PC-9 (cell line): ENCODE data around the gene ZDHHC6. TPM values are rescaled to one million over a fixed set of nuclear protein-coding genes. Genes with fewer than 3 reads are reported as not detected.
A peak's percentile ranks its signal among the peaks of the same experiment; 100 is the strongest.

Source experiments
- BruUV-seq: library from RNA; stranded (reverse); fragments of 400-500 nt; replicated peaks from 2 replicates; lab custom pipeline; 2021; lab: Mats Ljungman, UMichigan
- CTCF ChIA-PET: fragments of 300-600 bp; sonication (Branson Sonifier 250); formaldehyde crosslinking; loops from one replicate; lab custom pipeline; 2022; ENCODE audit warnings: antibody characterized with exemption; lab: Charles Lee
- POLR2A ChIA-PET: fragments of 300-600 bp; sonication (Branson Sonifier 250); formaldehyde crosslinking; loops from one replicate; lab custom pipeline; 2022; ENCODE audit warnings: antibody characterized with exemption; ENCODE audit not compliant: unreplicated experiment; lab: Charles Lee
- DNase-seq, 2 experiments: peaks; one replicate each; pipeline versions ENCODE4 v3.0.0 to v3.0.0-alpha.2; 2015 to 2022; ENCODE audit warnings: mixed read lengths in 1 of 2
- H2AFZ ChIP-seq: fragments of 200-600 bp; sonication (generic); 2 replicates; pipeline ENCODE4 v1.8.1; 2017; ENCODE audit warnings: antibody characterized with exemption
- H3F3A ChIP-seq: fragments of 200-600 bp; sonication (generic); 2 replicates; pipeline ENCODE4 v1.8.1; 2017; ENCODE audit warnings: antibody characterized with exemption, mild to moderate bottlenecking, low read depth; ENCODE audit not compliant: insufficient read depth
- H3K27ac ChIP-seq: fragments of 200-600 bp; sonication (generic); 2 replicates; pipeline ENCODE4 v1.6.1; 2016; ENCODE audit warnings: mixed run types
- H3K27me3 ChIP-seq: fragments of 200-600 bp; sonication (generic); 2 replicates; pipeline ENCODE4 v1.6.1; 2016; ENCODE audit warnings: low read depth, mixed run types; ENCODE audit not compliant: insufficient read depth
- H3K36me3 ChIP-seq: fragments of 200-600 bp; sonication (generic); 2 replicates; pipeline ENCODE4 v1.6.1; 2016; ENCODE audit warnings: low read depth, mixed run types
- H3K4me1 ChIP-seq: fragments of 200-600 bp; sonication (generic); replicated peaks from 2 replicates; pipeline ENCODE4 v1.6.1; 2016; ENCODE audit warnings: mixed run types; ENCODE audit not compliant: insufficient read depth
- H3K4me2 ChIP-seq: fragments of 200-600 bp; sonication (generic); 2 replicates; pipeline ENCODE4 v1.6.1; 2017; ENCODE audit warnings: mixed run types
- H3K4me3 ChIP-seq: fragments of 200-600 bp; sonication (generic); 2 replicates; pipeline ENCODE4 v1.6.1; 2016; ENCODE audit warnings: mixed run types
- H3K79me2 ChIP-seq: fragments of 200-600 bp; sonication (generic); 2 replicates; pipeline ENCODE4 v1.6.1; 2017; ENCODE audit warnings: low read depth, mixed run types
- H3K9me2 ChIP-seq: fragments of 200-600 bp; sonication (generic); 2 replicates; pipeline ENCODE4 v1.8.1; 2017; ENCODE audit warnings: mild to moderate bottlenecking; ENCODE audit not compliant: insufficient read depth
- H3K9me3 ChIP-seq: fragments of 200-600 bp; sonication (generic); 2 replicates; pipeline ENCODE4 v1.8.1; 2016; ENCODE audit warnings: low read depth; ENCODE audit not compliant: insufficient read depth
- H4K20me1 ChIP-seq: fragments of 200-600 bp; sonication (generic); 2 replicates; pipeline ENCODE4 v1.8.1; 2017; ENCODE audit not compliant: insufficient read depth
- EZH2 ChIP-seq: fragments of 200-600 bp; sonication (generic); IDR thresholded peaks from 2 replicates; pipeline ENCODE4 v1.8.0; 2017; ENCODE audit warnings: antibody characterized with exemption, low read depth
- intact Hi-C: fragments of 100-400 bp; cut with micrococcal nuclease; formaldehyde crosslinking; loops from one replicate; pipeline ENCODE4 v1.10.0; 2022; ENCODE audit not compliant: unreplicated experiment
- total RNA-seq: library from RNA; stranded (reverse); gene quantifications from 2 replicates; pipeline ENCODE4 v1.2.3, GENCODE V29; 2021
- TF ChIP-seq, protein P1 (sequence below): fragments of 200-600 bp; sonication (generic); conservative IDR thresholded peaks from 2 replicates; pipeline ENCODE4 v1.6.1; 2017; ENCODE audit warnings: mixed run types, antibody characterized with exemption, mild to moderate bottlenecking, moderate library complexity

Gene ZDHHC6
- total RNA-seq, 1 experiment from 2014 or later: 24.2 TPM

DNA sequence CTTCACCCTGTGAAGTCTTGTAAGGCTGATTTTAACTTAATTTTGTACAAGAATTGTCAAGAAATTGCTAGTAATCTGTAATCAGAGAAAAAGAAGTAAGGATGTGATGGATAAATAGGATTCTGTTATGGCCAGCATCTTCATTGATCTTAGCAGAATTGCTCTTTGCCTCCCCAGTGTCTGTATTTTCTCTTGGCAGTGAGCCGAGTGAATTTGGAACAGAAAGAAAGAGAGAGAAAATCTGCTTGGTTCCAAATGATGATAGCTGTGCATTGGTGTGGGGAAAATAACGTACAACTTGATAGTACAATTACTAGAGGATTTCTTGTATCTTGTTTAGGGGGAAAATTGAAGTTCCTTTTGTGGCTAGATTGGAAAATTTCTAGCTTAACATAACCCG, 34.9 kb upstream of the ZDHHC6 start:
- H4K20me1 ChIP-seq: no peaks in the 10 kb centered on the region
- intact Hi-C loops: no loop called here
- POLR2A ChIA-PET: no interaction called here

DNA sequence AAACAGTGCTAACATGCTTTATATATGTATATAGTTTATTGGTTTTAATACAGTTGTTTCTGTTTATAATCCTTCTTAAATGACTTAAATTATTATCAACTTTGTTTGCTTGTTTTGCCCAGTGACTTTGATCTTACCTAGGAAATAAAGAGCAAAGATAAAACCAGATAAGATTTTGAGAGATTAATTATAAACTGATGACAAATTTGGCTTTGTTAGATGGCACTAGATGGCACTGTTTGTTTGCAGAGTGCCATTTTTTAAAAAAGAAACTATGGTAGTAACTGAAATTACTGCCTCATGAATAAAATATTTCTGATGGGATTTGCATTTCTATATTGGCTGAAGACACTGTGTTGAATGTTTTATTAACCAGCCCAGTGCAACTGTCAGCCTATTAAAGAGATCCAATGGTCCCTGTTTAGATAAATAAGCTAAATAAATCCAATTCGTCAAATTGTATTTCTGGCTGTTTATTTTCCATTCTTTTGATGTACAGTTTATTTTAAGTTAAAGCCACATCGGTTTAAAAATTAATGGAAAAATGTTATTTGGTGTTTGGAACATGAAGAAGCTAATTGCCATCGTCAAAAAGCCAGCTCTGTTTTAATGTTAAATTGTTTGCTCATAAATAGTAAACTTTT, 29.0 kb upstream of the ZDHHC6 start:
- H3K36me3 ChIP-seq: no peaks in the 10 kb centered on the region
- no peaks in the 10 kb centered on the region for H3K9me3 ChIP-seq
- no peaks in the 10 kb centered on the region for H3K79me2 ChIP-seq
- ChIA-PET CTCF (interaction anchor here (0.6 kb wide), 3 partner anchors 14 to 61 kb away, joined by 3 to 10 read pairs (median 4); no protein-coding TSS in a partner anchor), POLR2A (no interaction called here)
- no peak overlapping the region for H3K4me3 ChIP-seq
- no peaks in the 10 kb centered on the region for H3K4me1 ChIP-seq
- H3F3A ChIP-seq: no peaks in the 10 kb centered on the region
- H4K20me1 ChIP-seq: peaks cover 3% of the 10 kb centered on the region; the same call in 1 of the 2 replicates
- no peak overlapping the region for H2AFZ ChIP-seq
- no peaks in the 10 kb centered on the region for H3K27me3 ChIP-seq
- no peak for DNase-seq
- H3K27ac ChIP-seq: no peak overlapping the region
- no peaks in the 10 kb centered on the region for H3K9me2 ChIP-seq
- BruUV-seq: no TSS peak
- no peak overlapping the region for H3K4me2 ChIP-seq
- TF ChIP-seq EZH2: no peak
- TF ChIP-seq, protein P1, sequence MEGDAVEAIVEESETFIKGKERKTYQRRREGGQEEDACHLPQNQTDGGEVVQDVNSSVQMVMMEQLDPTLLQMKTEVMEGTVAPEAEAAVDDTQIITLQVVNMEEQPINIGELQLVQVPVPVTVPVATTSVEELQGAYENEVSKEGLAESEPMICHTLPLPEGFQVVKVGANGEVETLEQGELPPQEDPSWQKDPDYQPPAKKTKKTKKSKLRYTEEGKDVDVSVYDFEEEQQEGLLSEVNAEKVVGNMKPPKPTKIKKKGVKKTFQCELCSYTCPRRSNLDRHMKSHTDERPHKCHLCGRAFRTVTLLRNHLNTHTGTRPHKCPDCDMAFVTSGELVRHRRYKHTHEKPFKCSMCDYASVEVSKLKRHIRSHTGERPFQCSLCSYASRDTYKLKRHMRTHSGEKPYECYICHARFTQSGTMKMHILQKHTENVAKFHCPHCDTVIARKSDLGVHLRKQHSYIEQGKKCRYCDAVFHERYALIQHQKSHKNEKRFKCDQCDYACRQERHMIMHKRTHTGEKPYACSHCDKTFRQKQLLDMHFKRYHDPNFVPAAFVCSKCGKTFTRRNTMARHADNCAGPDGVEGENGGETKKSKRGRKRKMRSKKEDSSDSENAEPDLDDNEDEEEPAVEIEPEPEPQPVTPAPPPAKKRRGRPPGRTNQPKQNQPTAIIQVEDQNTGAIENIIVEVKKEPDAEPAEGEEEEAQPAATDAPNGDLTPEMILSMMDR: peak; percentile 68
- intact Hi-C loops: loop anchor here (1.0 to 5.0 kb wide), 3 partner anchors 475 to 910 kb away; partner anchors contain the start of gene TCF7L2

More for the DNA sequence above, 34.9 kb upstream of the ZDHHC6 start:
- Histone ChIP-seq H3K4me1 (no peaks in the 10 kb centered on the region), H2AFZ (no peak overlapping the region), H3K27me3 (no peaks in the 10 kb centered on the region), H3K4me2 (no peak overlapping the region), H3K36me3 (no peaks in the 10 kb centered on the region), H3K4me3 (no peak overlapping the region), H3F3A (no peaks in the 10 kb centered on the region), H3K9me2 (no peaks in the 10 kb centered on the region), H3K79me2 (no peaks in the 10 kb centered on the region), H3K9me3 (no peaks in the 10 kb centered on the region), H3K27ac (no peak overlapping the region)
- no peak for TF ChIP-seq EZH2
- TF ChIP-seq, protein P1: no peak
- no peak for DNase-seq
- CTCF ChIA-PET: no interaction called here
- no TSS peak for BruUV-seq

DNA sequence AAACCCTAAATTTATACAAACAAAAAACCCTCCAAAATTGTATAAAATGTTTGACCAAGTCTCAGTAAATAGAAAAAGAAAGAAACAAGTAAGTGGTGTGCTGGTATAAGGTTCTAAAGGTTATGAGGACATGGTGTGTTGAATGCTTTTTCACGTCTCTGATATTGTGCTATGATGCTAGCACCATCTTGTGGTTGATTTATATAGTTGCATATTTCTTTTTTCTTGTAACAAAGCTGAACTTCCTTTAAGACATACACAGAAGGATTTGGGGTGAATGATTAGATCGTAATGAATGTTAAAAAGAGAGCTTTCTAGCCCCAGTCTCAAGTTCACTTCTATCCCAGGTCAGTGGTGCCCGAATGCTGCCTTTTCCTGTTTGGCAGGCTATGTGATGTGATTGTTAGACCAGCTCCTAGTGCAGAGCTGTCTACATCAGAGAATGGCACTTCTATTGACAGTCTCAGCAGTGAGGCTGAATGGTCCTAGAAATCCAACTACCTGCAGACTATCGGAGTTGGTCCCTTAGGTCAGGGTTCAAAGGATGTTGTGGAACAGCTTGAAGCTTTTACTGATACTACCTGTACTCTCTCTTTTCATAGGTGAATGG, 25.3 kb upstream of the ZDHHC6 start:
- H3K27ac ChIP-seq: no peak overlapping the region
- ChIA-PET POLR2A (interaction anchor here (0.6 to 0.9 kb wide), 2 partner anchors 324 to 614 kb away, joined by 6 to 24 read pairs; no protein-coding TSS in a partner anchor), CTCF (interaction anchor here (0.6 to 0.7 kb wide), 3 partner anchors 58 to 1644 kb away, joined by 3 to 7 read pairs (median 4); no protein-coding TSS in a partner anchor)
- H3K4me1 ChIP-seq: no peaks in the 10 kb centered on the region
- H3K4me2 ChIP-seq: no peak overlapping the region
- no peaks in the 10 kb centered on the region for H3F3A ChIP-seq
- peak in 1 of 2 experiments; percentile 45 for DNase-seq
- no peak overlapping the region for H2AFZ ChIP-seq
- no peaks in the 10 kb centered on the region for H3K79me2 ChIP-seq
- intact Hi-C loops: loop anchor here (5.0 kb wide), 1 partner anchor 1050 kb away; no protein-coding TSS in a partner anchor
- H4K20me1 ChIP-seq: peaks cover 3% of the 10 kb centered on the region; the same call in 1 of the 2 replicates
- H3K27me3 ChIP-seq: no peaks in the 10 kb centered on the region
- H3K4me3 ChIP-seq: no peak overlapping the region
- H3K36me3 ChIP-seq: no peaks in the 10 kb centered on the region
- no peak for TF ChIP-seq EZH2
- TF ChIP-seq, protein P1: peak; percentile 68
- BruUV-seq: no TSS peak
- H3K9me2 ChIP-seq: no peaks in the 10 kb centered on the region
- no peaks in the 10 kb centered on the region for H3K9me3 ChIP-seq
